GM23338 (cell line): ENCODE results near the gene FN3K. TPM values are rescaled to one million over a fixed set of nuclear protein-coding genes. Genes with fewer than 3 reads are reported as not detected.

ENCODE experiments used
- ATAC-seq: fragments of 200-7000 bp; cut with Tn5 transposase; 3 replicates; pipeline ENCODE4 v1.9.1; 2020
- DNase-seq: peaks from one replicate; pipeline ENCODE4 v3.0.0-alpha.2; 2015; ENCODE audit warnings: low spot score
- H2AFZ ChIP-seq: fragments of 200-600 bp; sonication (generic); 2 replicates; pipeline ENCODE4 v1.8.0; 2016; ENCODE audit warnings: antibody characterized with exemption, mild to moderate bottlenecking, moderate library complexity
- H3F3A ChIP-seq: fragments of 200-600 bp; sonication (generic); replicated peaks from 2 replicates; pipeline ENCODE4 v1.8.0; 2017; ENCODE audit warnings: antibody characterized with exemption, mixed run types, low read depth
- H3K27ac ChIP-seq: fragments of 200-600 bp; sonication (generic); 2 replicates; pipeline ENCODE4 v1.6.1; 2016; ENCODE audit warnings: low read depth
- H3K27me3 ChIP-seq: fragments of 200-600 bp; sonication (generic); 2 replicates; pipeline ENCODE4 v1.8.0; 2016; ENCODE audit warnings: mild to moderate bottlenecking, mixed run types, moderate library complexity; ENCODE audit not compliant: insufficient read depth
- H3K36me3 ChIP-seq: fragments of 200-600 bp; sonication (generic); 2 replicates; pipeline ENCODE4 v1.8.0; 2016; ENCODE audit warnings: mild to moderate bottlenecking; ENCODE audit not compliant: insufficient read depth
- H3K4me1 ChIP-seq: fragments of 200-600 bp; sonication (generic); 2 replicates; pipeline ENCODE4 v1.8.0; 2016; ENCODE audit warnings: mild to moderate bottlenecking, moderate library complexity; ENCODE audit not compliant: insufficient read depth
- H3K4me2 ChIP-seq: fragments of 200-600 bp; sonication (generic); 2 replicates; pipeline ENCODE4 v1.7.1; 2017; ENCODE audit warnings: mixed run types
- H3K4me3 ChIP-seq: fragments of 200-600 bp; sonication (generic); 2 replicates; pipeline ENCODE4 v1.6.1; 2016; ENCODE audit warnings: mixed run types
- H3K79me2 ChIP-seq: fragments of 200-600 bp; sonication (generic); replicated peaks from 2 replicates; pipeline ENCODE4 v1.8.0; 2017; ENCODE audit warnings: mild to moderate bottlenecking; ENCODE audit not compliant: insufficient read depth
- H3K9me2 ChIP-seq: fragments of 200-600 bp; sonication (generic); 2 replicates; pipeline ENCODE4 v1.8.0; 2017; ENCODE audit not compliant: insufficient read depth
- H4K20me1 ChIP-seq: fragments of 200-600 bp; sonication (generic); replicated peaks from 2 replicates; pipeline ENCODE4 v1.8.0; 2017; ENCODE audit warnings: mild to moderate bottlenecking; ENCODE audit not compliant: insufficient read depth
- H3K27ac Mint-ChIP-seq: 2 replicates; pipeline ENCODE4 v1.8.0; 2020; ENCODE audit warnings: inconsistent platforms, mild to moderate bottlenecking, moderate library complexity, mixed read lengths
- H3K27me3 Mint-ChIP-seq: 3 replicates; pipeline ENCODE4 v1.8.0; 2022; ENCODE audit warnings: low read depth, mild to moderate bottlenecking, moderate library complexity, mixed read lengths, inconsistent platforms; ENCODE audit not compliant: insufficient read depth, poor library complexity
- H3K36me3 Mint-ChIP-seq: 3 replicates; pipeline ENCODE4 v1.8.0; 2021; ENCODE audit warnings: low read depth, mild to moderate bottlenecking, inconsistent platforms, moderate library complexity, mixed read lengths
- H3K4me1 Mint-ChIP-seq: 3 replicates; pipeline ENCODE4 v1.8.0; 2020; ENCODE audit warnings: mild to moderate bottlenecking, inconsistent platforms, mixed read lengths
- H3K4me3 Mint-ChIP-seq: 3 replicates; pipeline ENCODE4 v1.8.0; 2021; ENCODE audit warnings: moderate library complexity, mild to moderate bottlenecking, inconsistent platforms, mixed read lengths
- H3K9me3 Mint-ChIP-seq: 3 replicates; pipeline ENCODE4 v1.8.0; 2020; ENCODE audit warnings: moderate library complexity, mild to moderate bottlenecking, inconsistent platforms, mixed read lengths
- CREB1 ChIP-seq: fragments of 250-450 bp; sonication (Bioruptor Pico); IDR thresholded peaks from 2 replicates; pipeline ENCODE4 v1.5.0; 2020; ENCODE audit warnings: low read depth, mild to moderate bottlenecking, moderate library complexity
- EZH2 ChIP-seq: fragments of 200-600 bp; sonication (generic); IDR thresholded peaks from one replicate; pipeline ENCODE4 v1.8.0; 2017; ENCODE audit warnings: antibody characterized with exemption, mild to moderate bottlenecking, low read depth; ENCODE audit not compliant: unreplicated experiment
- EZH2phosphoT487 ChIP-seq: fragments of 200-600 bp; sonication (generic); IDR thresholded peaks from one replicate; pipeline ENCODE4 v1.8.1; 2018; ENCODE audit warnings: antibody characterized with exemption; ENCODE audit not compliant: unreplicated experiment
- JUNB ChIP-seq: IDR thresholded peaks from one replicate; pipeline ENCODE4 v1.6.1; 2016; ENCODE audit warnings: antibody characterized with exemption; ENCODE audit not compliant: unreplicated experiment
- NANOG ChIP-seq: IDR thresholded peaks from 2 replicates; pipeline ENCODE4 v1.6.1; 2016; ENCODE audit warnings: antibody characterized with exemption, borderline replicate concordance
- POLR2AphosphoS5 ChIP-seq: IDR thresholded peaks from 2 replicates; pipeline ENCODE4 v1.6.1; 2016; ENCODE audit warnings: antibody characterized with exemption, low read depth
- STAT1 ChIP-seq: IDR thresholded peaks from one replicate; pipeline ENCODE4 v1.6.1; 2016; ENCODE audit warnings: antibody characterized with exemption; ENCODE audit not compliant: unreplicated experiment
- ZNF114 ChIP-seq: fragments of 250-450 bp; sonication (Bioruptor Pico); IDR thresholded peaks from 2 replicates; pipeline ENCODE4 v1.5.0; 2020; ENCODE audit warnings: mild to moderate bottlenecking, moderate library complexity
- ZNF331 ChIP-seq: fragments of 250-450 bp; sonication (Bioruptor Pico); IDR thresholded peaks from 2 replicates; pipeline ENCODE4 v1.5.0; 2020; ENCODE audit warnings: low read depth, mild to moderate bottlenecking, moderate library complexity
- polyA plus RNA-seq: library from polyadenylated mRNA; unstranded; fragments of >200 nt; fragmentation: Nextera tagmentation; extraction: Ambion mirVana; gene quantifications from 2 replicates; pipeline ENCODE4 v1.2.1, GENCODE V29; 2016
- total RNA-seq: library from RNA; depleted of rRNA; stranded (reverse); fragments of >200 nt; shearing (Covaris generic); gene quantifications from 2 replicates; pipeline ENCODE4 v1.2.3, GENCODE V29; 2014
- TF ChIP-seq, protein P1 (sequence below): fragments of 250-450 bp; sonication (Bioruptor Pico); IDR thresholded peaks from 2 replicates; pipeline ENCODE4 v1.5.0; 2020; ENCODE audit warnings: mild to moderate bottlenecking, moderate library complexity
- TF ChIP-seq, protein P2 (sequence below): IDR thresholded peaks from 2 replicates; pipeline ENCODE4 v1.6.1; 2016; ENCODE audit warnings: antibody characterized with exemption
- TF ChIP-seq, protein P3 (sequence below): IDR thresholded peaks from one replicate; pipeline ENCODE4 v1.6.1; 2018; ENCODE audit warnings: antibody characterized with exemption; ENCODE audit not compliant: unreplicated experiment
- TF ChIP-seq, protein P4 (sequence below), 2 experiments: fragments of 200-600 bp in 1 of 2; sonication (generic) in 1 of 2; conservative IDR thresholded peaks; 2 replicates each; pipeline versions ENCODE4 v1.5.1 to v1.6.1; 2016 to 2017; ENCODE audit warnings: antibody characterized with exemption in 2 of 2, low read depth in 2 of 2, mild to moderate bottlenecking in 2 of 2, moderate library complexity in 1 of 2

Gene FN3K
- total and polyA plus RNA-seq, 2 experiments from 2014 or later: 5.3 to 12.9 TPM

DNA sequence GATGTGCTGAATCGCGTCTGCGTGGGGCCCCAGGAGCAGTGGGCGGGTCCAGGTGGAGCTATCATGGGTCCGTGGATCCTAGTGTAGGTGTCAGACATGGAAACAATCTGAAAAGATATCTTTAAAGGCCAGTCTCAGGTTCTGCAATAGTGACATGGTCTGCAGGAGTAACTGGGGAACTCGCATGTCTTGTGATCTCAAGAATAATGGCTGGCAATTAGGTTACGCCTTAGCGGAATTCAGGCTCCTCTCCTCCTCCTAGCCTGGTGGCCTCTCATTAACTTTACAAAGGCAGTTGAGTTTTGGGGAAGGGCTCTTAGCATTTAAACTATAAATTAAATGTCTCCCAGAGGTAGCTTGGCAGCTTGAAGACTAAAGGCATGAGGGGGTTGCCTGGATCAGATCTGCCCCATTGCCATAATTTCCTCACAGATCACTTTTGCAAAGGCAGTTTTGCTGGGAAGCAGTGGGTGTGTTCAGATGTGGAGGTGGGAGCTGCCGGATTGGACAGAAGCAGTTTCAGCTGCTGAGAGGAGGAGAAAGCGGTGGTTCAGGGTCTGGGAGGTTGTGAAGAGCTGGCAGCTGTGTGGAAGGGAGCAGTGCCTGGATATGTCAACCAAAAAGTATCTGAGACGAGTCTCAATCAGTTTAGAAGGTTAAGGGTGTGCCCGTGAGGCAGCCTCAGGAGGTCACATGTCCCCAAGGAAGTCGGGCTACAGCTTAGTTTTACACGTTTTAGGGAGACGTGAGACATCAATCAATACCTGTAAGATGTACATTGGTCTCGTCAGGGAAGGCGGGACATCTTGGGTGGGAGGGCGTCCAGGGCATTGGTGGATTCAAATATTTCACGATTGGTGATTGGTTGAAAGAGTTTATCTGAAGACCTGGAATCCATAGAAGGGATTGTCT lies 19.1 kb downstream of the FN3K start:
- peak overlapping the region; percentile 96 for H3K4me2 ChIP-seq
- no peak overlapping the region for H2AFZ ChIP-seq

More for the DNA sequence above, 19.1 kb downstream of the FN3K start:
- Histone ChIP-seq H4K20me1 (peaks cover 6% of the 10 kb centered on the region; the same call in 1 of the 2 replicates), H3K4me3 (peak overlapping the region; percentile 93), H3K36me3 (no peaks in the 10 kb centered on the region), H3K4me1 (peaks cover 24% of the 10 kb centered on the region), H3K9me2 (no peaks in the 10 kb centered on the region), H3K27me3 (peaks cover 9% of the 10 kb centered on the region), H3K79me2 (peaks cover 58% of the 10 kb centered on the region), H3F3A (0 out of 2 replicates have a peak, but pooled peaks cover 5% of the 10 kb centered on the region), H3K27ac (peak overlapping the region; percentile 84)
- H3K4me1 Mint-ChIP-seq: peaks cover 42% of the 10 kb centered on the region
- peak overlapping the region; percentile 91 for H3K4me3 Mint-ChIP-seq
- peak; percentile 89 for DNase-seq
- ATAC-seq: peak; percentile 57
- H3K27ac Mint-ChIP-seq: peak overlapping the region; percentile 96
- H3K9me3 Mint-ChIP-seq: peaks cover 3% of the 10 kb centered on the region; the same call in 2 of the 3 replicates
- H3K27me3 Mint-ChIP-seq: peaks cover 22% of the 10 kb centered on the region
- TF ChIP-seq NANOG: no peak
- TF ChIP-seq, protein P1, sequence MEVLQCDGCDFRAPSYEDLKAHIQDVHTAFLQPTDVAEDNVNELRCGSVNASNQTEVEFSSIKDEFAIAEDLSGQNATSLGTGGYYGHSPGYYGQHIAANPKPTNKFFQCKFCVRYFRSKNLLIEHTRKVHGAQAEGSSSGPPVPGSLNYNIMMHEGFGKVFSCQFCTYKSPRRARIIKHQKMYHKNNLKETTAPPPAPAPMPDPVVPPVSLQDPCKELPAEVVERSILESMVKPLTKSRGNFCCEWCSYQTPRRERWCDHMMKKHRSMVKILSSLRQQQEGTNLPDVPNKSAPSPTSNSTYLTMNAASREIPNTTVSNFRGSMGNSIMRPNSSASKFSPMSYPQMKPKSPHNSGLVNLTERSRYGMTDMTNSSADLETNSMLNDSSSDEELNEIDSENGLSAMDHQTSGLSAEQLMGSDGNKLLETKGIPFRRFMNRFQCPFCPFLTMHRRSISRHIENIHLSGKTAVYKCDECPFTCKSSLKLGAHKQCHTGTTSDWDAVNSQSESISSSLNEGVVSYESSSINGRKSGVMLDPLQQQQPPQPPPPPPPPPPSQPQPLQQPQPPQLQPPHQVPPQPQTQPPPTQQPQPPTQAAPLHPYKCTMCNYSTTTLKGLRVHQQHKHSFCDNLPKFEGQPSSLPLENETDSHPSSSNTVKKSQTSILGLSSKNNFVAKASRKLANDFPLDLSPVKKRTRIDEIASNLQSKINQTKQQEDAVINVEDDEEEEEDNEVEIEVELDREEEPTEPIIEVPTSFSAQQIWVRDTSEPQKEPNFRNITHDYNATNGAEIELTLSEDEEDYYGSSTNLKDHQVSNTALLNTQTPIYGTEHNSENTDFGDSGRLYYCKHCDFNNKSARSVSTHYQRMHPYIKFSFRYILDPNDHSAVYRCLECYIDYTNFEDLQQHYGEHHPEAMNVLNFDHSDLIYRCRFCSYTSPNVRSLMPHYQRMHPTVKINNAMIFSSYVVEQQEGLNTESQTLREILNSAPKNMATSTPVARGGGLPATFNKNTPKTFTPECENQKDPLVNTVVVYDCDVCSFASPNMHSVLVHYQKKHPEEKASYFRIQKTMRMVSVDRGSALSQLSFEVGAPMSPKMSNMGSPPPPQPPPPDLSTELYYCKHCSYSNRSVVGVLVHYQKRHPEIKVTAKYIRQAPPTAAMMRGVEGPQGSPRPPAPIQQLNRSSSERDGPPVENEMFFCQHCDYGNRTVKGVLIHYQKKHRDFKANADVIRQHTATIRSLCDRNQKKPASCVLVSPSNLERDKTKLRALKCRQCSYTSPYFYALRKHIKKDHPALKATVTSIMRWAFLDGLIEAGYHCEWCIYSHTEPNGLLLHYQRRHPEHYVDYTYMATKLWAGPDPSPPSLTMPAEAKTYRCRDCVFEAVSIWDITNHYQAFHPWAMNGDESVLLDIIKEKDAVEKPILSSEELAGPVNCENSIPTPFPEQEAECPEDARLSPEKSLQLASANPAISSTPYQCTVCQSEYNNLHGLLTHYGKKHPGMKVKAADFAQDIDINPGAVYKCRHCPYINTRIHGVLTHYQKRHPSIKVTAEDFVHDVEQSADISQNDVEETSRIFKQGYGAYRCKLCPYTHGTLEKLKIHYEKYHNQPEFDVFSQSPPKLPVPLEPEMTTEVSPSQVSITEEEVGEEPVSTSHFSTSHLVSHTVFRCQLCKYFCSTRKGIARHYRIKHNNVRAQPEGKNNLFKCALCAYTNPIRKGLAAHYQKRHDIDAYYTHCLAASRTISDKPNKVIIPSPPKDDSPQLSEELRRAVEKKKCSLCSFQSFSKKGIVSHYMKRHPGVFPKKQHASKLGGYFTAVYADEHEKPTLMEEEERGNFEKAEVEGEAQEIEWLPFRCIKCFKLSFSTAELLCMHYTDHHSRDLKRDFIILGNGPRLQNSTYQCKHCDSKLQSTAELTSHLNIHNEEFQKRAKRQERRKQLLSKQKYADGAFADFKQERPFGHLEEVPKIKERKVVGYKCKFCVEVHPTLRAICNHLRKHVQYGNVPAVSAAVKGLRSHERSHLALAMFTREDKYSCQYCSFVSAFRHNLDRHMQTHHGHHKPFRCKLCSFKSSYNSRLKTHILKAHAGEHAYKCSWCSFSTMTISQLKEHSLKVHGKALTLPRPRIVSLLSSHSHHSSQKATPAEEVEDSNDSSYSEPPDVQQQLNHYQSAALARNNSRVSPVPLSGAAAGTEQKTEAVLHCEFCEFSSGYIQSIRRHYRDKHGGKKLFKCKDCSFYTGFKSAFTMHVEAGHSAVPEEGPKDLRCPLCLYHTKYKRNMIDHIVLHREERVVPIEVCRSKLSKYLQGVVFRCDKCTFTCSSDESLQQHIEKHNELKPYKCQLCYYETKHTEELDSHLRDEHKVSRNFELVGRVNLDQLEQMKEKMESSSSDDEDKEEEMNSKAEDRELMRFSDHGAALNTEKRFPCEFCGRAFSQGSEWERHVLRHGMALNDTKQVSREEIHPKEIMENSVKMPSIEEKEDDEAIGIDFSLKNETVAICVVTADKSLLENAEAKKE: no peak
- TF ChIP-seq ZNF331 (CRISPR knock-in tag): no peak
- TF ChIP-seq STAT1: no peak
- TF ChIP-seq POLR2AphosphoS5: no peak
- TF ChIP-seq, protein P2, sequence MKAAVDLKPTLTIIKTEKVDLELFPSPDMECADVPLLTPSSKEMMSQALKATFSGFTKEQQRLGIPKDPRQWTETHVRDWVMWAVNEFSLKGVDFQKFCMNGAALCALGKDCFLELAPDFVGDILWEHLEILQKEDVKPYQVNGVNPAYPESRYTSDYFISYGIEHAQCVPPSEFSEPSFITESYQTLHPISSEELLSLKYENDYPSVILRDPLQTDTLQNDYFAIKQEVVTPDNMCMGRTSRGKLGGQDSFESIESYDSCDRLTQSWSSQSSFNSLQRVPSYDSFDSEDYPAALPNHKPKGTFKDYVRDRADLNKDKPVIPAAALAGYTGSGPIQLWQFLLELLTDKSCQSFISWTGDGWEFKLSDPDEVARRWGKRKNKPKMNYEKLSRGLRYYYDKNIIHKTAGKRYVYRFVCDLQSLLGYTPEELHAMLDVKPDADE: no peak
- TF ChIP-seq, protein P3, sequence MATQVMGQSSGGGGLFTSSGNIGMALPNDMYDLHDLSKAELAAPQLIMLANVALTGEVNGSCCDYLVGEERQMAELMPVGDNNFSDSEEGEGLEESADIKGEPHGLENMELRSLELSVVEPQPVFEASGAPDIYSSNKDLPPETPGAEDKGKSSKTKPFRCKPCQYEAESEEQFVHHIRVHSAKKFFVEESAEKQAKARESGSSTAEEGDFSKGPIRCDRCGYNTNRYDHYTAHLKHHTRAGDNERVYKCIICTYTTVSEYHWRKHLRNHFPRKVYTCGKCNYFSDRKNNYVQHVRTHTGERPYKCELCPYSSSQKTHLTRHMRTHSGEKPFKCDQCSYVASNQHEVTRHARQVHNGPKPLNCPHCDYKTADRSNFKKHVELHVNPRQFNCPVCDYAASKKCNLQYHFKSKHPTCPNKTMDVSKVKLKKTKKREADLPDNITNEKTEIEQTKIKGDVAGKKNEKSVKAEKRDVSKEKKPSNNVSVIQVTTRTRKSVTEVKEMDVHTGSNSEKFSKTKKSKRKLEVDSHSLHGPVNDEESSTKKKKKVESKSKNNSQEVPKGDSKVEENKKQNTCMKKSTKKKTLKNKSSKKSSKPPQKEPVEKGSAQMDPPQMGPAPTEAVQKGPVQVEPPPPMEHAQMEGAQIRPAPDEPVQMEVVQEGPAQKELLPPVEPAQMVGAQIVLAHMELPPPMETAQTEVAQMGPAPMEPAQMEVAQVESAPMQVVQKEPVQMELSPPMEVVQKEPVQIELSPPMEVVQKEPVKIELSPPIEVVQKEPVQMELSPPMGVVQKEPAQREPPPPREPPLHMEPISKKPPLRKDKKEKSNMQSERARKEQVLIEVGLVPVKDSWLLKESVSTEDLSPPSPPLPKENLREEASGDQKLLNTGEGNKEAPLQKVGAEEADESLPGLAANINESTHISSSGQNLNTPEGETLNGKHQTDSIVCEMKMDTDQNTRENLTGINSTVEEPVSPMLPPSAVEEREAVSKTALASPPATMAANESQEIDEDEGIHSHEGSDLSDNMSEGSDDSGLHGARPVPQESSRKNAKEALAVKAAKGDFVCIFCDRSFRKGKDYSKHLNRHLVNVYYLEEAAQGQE: no peak
- TF ChIP-seq, protein P4, sequence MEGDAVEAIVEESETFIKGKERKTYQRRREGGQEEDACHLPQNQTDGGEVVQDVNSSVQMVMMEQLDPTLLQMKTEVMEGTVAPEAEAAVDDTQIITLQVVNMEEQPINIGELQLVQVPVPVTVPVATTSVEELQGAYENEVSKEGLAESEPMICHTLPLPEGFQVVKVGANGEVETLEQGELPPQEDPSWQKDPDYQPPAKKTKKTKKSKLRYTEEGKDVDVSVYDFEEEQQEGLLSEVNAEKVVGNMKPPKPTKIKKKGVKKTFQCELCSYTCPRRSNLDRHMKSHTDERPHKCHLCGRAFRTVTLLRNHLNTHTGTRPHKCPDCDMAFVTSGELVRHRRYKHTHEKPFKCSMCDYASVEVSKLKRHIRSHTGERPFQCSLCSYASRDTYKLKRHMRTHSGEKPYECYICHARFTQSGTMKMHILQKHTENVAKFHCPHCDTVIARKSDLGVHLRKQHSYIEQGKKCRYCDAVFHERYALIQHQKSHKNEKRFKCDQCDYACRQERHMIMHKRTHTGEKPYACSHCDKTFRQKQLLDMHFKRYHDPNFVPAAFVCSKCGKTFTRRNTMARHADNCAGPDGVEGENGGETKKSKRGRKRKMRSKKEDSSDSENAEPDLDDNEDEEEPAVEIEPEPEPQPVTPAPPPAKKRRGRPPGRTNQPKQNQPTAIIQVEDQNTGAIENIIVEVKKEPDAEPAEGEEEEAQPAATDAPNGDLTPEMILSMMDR (conservative IDR thresholded peaks at IDR 0.05; ENCODE audit: low read depth in 2 of 2): no peak
- TF ChIP-seq CREB1 (CRISPR knock-in tag): no peak
- TF ChIP-seq EZH2phosphoT487: no peak
- no peak for TF ChIP-seq JUNB
- no peak for TF ChIP-seq ZNF114
- TF ChIP-seq EZH2: no peak
- H3K36me3 Mint-ChIP-seq: peaks cover 25% of the 10 kb centered on the region
